Chondrocyte (in vitro differentiated cells): Measurements from ENCODE around the gene EIF2A. TPM values are rescaled to one million over a fixed set of nuclear protein-coding genes. Genes with fewer than 3 reads are reported as not detected.

Experiments
- DNase-seq: peaks from one replicate; pipeline ENCODE4 v3.0.0; 2021; ENCODE audit warnings: mixed read lengths, low spot score
- H3K27ac Mint-ChIP-seq: one replicate; pipeline ENCODE4 v1.8.0; 2021; ENCODE audit warnings: mild to moderate bottlenecking, moderate library complexity, mixed read lengths; ENCODE audit not compliant: unreplicated experiment
- H3K27me3 Mint-ChIP-seq: 2 replicates; pipeline ENCODE4 v1.8.0; 2021; ENCODE audit warnings: low read depth, mixed read lengths
- H3K36me3 Mint-ChIP-seq: 2 replicates; pipeline ENCODE4 v1.8.0; 2021; ENCODE audit warnings: low read depth, mixed read lengths
- H3K4me1 Mint-ChIP-seq: 2 replicates; pipeline ENCODE4 v1.8.0; 2021; ENCODE audit warnings: low read depth, mild to moderate bottlenecking, mixed read lengths
- H3K4me3 Mint-ChIP-seq: one replicate; pipeline ENCODE4 v1.8.0; 2021; ENCODE audit warnings: mild to moderate bottlenecking, moderate library complexity, mixed read lengths; ENCODE audit not compliant: unreplicated experiment
- H3K9me3 Mint-ChIP-seq: 2 replicates; pipeline ENCODE4 v1.8.0; 2021; ENCODE audit warnings: low read depth, mixed read lengths
- total RNA-seq: library from RNA; stranded (reverse); gene quantifications from 3 replicates; pipeline ENCODE4 v1.2.1, GENCODE V29; 2021
- TF ChIP-seq, protein P1 (sequence below): fragments of 200-600 bp; sonication (generic); IDR thresholded peaks from 2 replicates; pipeline ENCODE4 v1.5.0; 2021; ENCODE audit warnings: antibody characterized with exemption, mild to moderate bottlenecking, moderate library complexity

The EIF2A gene
- total RNA-seq, 1 donor from 2014 or later = 48.4 TPM

DNA sequence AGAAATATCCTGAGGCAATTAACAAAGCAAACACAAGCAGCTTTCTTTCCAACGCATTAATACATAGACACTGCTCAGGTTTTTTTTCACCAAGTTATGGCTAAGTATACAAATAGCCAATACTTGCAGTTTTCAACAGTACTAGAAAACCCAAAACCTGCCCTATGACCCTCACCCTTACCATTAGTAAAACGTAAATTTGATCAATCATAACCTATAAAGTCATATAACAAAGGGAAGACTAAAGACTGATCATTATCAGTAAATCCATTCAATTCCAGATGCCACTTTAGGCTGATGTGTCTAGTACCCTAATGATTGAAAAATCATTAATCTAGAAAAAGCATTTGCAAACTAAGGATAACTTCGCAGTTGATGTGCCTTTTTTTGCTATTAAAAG lies 3.5 kb upstream of the EIF2A start:
- TF ChIP-seq, protein P1, sequence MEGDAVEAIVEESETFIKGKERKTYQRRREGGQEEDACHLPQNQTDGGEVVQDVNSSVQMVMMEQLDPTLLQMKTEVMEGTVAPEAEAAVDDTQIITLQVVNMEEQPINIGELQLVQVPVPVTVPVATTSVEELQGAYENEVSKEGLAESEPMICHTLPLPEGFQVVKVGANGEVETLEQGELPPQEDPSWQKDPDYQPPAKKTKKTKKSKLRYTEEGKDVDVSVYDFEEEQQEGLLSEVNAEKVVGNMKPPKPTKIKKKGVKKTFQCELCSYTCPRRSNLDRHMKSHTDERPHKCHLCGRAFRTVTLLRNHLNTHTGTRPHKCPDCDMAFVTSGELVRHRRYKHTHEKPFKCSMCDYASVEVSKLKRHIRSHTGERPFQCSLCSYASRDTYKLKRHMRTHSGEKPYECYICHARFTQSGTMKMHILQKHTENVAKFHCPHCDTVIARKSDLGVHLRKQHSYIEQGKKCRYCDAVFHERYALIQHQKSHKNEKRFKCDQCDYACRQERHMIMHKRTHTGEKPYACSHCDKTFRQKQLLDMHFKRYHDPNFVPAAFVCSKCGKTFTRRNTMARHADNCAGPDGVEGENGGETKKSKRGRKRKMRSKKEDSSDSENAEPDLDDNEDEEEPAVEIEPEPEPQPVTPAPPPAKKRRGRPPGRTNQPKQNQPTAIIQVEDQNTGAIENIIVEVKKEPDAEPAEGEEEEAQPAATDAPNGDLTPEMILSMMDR = no peak
- Mint-ChIP-seq H3K36me3 (peaks cover 8% of the 10 kb centered on the region), H3K27ac (no peak overlapping the region), H3K9me3 (no peaks in the 10 kb centered on the region), H3K27me3 (no peaks in the 10 kb centered on the region), H3K4me1 (peaks cover 37% of the 10 kb centered on the region), H3K4me3 (peak overlapping the region; percentile 9)
- no peak for DNase-seq

DNA sequence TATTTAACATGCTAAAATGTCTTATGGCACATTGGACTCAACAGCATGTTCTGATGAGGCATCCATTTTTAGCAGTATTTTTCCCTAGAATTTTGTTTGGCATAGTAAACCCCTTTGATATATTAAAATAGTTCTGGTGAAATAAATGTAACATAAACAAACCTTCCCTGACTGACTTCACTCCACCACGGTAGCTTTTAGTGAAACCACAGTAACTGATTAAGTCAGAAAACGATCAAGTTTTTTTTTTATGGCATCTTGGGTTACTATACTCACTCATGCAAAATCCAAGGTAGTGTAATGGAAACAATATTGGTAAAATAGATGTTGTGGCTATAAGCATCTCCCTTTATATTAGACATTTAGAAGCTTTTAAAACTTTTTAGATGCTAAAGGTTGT lies 3.1 kb upstream of the EIF2A start:
- H3K36me3 Mint-ChIP-seq = peaks cover 8% of the 10 kb centered on the region
- TF ChIP-seq, protein P1 = no peak
- peak overlapping the region; percentile 88 for H3K4me3 Mint-ChIP-seq
- no peaks in the 10 kb centered on the region for H3K27me3 Mint-ChIP-seq
- peaks cover 41% of the 10 kb centered on the region for H3K4me1 Mint-ChIP-seq
- no peak overlapping the region for H3K27ac Mint-ChIP-seq
- no peak for DNase-seq
- no peaks in the 10 kb centered on the region for H3K9me3 Mint-ChIP-seq

DNA sequence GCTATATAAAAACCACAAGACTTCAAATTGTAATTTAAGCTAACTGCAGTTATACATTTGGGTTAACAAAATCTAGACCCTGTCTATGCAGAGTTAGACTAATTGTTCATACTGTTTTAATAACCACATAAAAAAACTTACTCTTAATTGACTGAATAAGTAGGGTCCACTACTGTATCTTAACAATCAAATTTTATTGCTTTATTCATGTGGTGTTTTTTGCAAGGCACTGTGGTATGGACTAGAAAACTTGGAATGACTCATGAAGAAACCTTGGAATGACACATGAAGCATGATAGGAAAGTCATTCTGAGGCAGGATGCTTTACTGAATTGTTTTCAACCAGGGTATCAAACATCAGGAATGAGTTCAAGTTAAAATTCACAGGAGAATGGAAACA lies 2.5 kb upstream of the EIF2A start:
- peak overlapping the region; percentile 69 for H3K27ac Mint-ChIP-seq
- DNase-seq = no peak
- peaks cover 8% of the 10 kb centered on the region for H3K36me3 Mint-ChIP-seq
- peak overlapping the region; percentile 88 for H3K4me3 Mint-ChIP-seq
- no peaks in the 10 kb centered on the region for H3K9me3 Mint-ChIP-seq
- TF ChIP-seq, protein P1 = no peak
- no peaks in the 10 kb centered on the region for H3K27me3 Mint-ChIP-seq
- H3K4me1 Mint-ChIP-seq = peaks cover 43% of the 10 kb centered on the region

DNA sequence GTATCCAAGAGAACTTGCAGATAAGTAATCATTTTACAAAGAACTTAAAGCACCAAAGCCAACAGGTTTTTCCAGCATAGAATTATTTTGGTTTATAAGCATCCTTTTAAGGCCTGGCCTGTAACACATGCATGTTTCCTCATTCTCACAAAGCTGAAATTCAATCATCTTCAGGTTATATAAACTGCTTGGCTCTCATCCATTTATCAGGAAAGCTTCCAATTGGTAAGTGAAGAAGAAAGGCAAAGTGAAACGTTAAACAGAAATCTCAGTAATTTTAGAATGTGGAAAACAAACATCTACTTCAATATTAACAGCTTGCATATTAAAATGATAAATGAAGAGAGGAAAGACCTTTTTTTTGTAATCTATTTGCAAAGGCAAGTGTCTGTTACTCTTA lies 1.9 kb upstream of the EIF2A start:
- Mint-ChIP-seq H3K27me3 (no peaks in the 10 kb centered on the region), H3K4me1 (peaks cover 43% of the 10 kb centered on the region), H3K27ac (peak overlapping the region; percentile 69), H3K4me3 (peak overlapping the region; percentile 88), H3K9me3 (no peaks in the 10 kb centered on the region), H3K36me3 (peaks cover 8% of the 10 kb centered on the region)
- TF ChIP-seq, protein P1 = no peak
- DNase-seq = no peak

DNA sequence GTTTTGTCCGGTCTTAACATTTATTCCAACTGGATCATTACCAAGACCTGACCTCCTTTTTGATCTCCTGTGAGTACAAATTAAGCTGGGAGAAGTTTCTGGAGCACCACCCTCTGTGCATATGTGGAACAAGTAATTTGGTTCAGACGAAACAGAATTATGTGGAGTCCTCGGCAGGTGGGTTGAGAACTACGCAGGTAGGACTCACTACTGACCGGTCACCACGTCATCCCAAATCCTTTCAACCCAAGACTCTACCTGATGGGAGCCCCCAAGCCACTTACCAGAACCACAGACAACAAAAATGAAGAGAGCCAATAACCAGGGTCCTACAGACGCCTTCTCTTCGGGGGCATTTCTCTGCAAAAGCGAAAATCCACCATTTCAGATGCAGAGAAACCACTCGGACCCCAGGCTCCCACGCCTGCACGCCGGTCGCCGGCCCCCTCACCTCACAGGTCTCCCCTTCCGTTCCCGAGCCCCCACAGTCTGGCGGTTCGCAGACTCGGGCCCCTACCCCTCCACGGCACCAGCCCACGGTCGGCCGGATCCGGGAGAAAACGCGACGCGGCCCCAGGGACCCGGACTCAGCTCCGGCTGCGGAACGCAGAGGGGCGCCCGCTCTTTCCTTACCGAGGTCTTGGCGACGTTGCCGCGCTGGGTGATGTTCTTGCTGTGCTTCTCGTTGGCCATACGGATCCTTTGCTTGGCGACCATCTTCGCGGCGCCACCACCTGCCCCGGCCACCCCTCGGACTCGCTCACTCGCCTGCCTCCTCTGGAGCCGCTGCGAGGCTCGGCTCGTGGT lies 965 bp upstream of the EIF2A start:
- DNase-seq = no peak
- peaks cover 43% of the 10 kb centered on the region for H3K4me1 Mint-ChIP-seq
- TF ChIP-seq, protein P1 = peak; percentile 35

More for the DNA sequence above, 965 bp upstream of the EIF2A start:
- H3K36me3 Mint-ChIP-seq = peaks cover 8% of the 10 kb centered on the region
- no peaks in the 10 kb centered on the region for H3K9me3 Mint-ChIP-seq
- no peaks in the 10 kb centered on the region for H3K27me3 Mint-ChIP-seq
- H3K4me3 Mint-ChIP-seq = peak overlapping the region; percentile 88
- peak overlapping the region; percentile 98 for H3K27ac Mint-ChIP-seq
